Inflammatory macrophage treated with lipopolysaccharide for 1 hour (primary cell): ENCODE measurements around the gene STRBP.
"Not testable (repeated sequence)": the region's sequence is repeated elsewhere in the genome, so short reads cannot be mapped to it uniquely, and the experiment has no call there.

Source experiments
- DNase-seq, 2 donors: peaks; one replicate each; pipeline ENCODE4 v3.0.0-alpha.2; 2020 to 2022

The STRBP gene

GRCh38 chr9:123268465-123269259 is at the start of gene STRBP:
TSS of gene STRBP (minus strand) at chr9:123268586. CDS start at chr9:123184134, 84,452 bp downstream.
- peak; percentile 78 to 88 for DNase-seq

- peak; percentile 76 to 96 for DNase-seq
Observed at GRCh38 chr9:123316053-123316718, 47.8 kb upstream of the STRBP start.

- DNase-seq: peak; percentile 8 to 22
Observed at GRCh38 chr9:123315635-123316034, 47.2 kb upstream of the STRBP start.

- DNase-seq: no peak
Observed at GRCh38 chr9:123314617-123315016, 46.2 kb upstream of the STRBP start.

GRCh38 chr9:123312306-123312877 is 44.0 kb upstream of the STRBP start:
- no peak for DNase-seq

- no peak for DNase-seq
Observed at GRCh38 chr9:123311250-123311752, 42.9 kb upstream of the STRBP start.

- no peak for DNase-seq
Observed at GRCh38 chr9:123310551-123311249, 42.3 kb upstream of the STRBP start.

- DNase-seq: no peak
Observed at GRCh38 chr9:123309611-123310010, 41.2 kb upstream of the STRBP start.

GRCh38 chr9:123305879-123306278 is 37.5 kb upstream of the STRBP start:
- DNase-seq: no peak

- no peak for DNase-seq
Observed at GRCh38 chr9:123304340-123304691, 35.9 kb upstream of the STRBP start.

GRCh38 chr9:123302348-123303214 is 34.2 kb upstream of the STRBP start:
- no peak for DNase-seq

- DNase-seq: not testable (repeated sequence)
Observed at GRCh38 chr9:123301936-123302335, 33.5 kb upstream of the STRBP start.

GRCh38 chr9:123300554-123300953 is 32.2 kb upstream of the STRBP start:
- DNase-seq: no peak

- DNase-seq: no peak
Observed at GRCh38 chr9:123299558-123300126, 31.3 kb upstream of the STRBP start.

GRCh38 chr9:123296174-123296573 is 27.8 kb upstream of the STRBP start:
- DNase-seq: no peak

GRCh38 chr9:123291736-123292135 is 23.4 kb upstream of the STRBP start:
- no peak for DNase-seq

- DNase-seq: no peak
Observed at GRCh38 chr9:123290764-123291163, 22.4 kb upstream of the STRBP start.

GRCh38 chr9:123287639-123288038 is 19.3 kb upstream of the STRBP start:
- DNase-seq: no peak

- no peak for DNase-seq
Observed at GRCh38 chr9:123286324-123286723, 17.9 kb upstream of the STRBP start.

- DNase-seq: no peak
Observed at GRCh38 chr9:123284656-123285055, 16.3 kb upstream of the STRBP start.

GRCh38 chr9:123283455-123283854 is 15.1 kb upstream of the STRBP start:
- DNase-seq: no peak

GRCh38 chr9:123283048-123283408 is 14.6 kb upstream of the STRBP start:
- DNase-seq: no peak
